ENCODE results near the gene SCUBE1.
A peak's percentile ranks its signal among the peaks of the same experiment; 100 is the strongest.

The SCUBE1 gene

DNA sequence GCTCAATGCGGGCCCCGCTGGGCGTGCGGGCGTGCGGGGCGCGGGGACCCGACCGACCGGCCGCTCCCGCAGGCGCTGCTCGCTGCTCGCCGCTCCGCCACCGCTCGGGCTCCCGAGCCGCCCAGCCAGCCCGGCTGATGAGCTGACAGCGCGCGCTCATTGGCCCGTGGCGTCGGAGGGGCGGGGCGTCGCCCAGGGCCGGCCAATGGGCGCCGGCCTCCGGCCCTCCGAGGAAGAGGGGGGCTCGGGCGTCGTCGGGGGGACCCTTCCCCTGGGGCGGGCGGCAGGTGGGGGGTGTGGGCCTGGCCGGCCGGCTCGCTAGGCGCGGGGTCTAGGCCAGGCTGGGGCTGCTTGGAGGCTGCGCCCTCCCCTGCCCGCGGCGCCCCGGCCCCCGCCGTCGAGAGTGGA lies at the start of gene SCUBE1:
Gene SCUBE1 (minus strand): TSS at position 111 of the 408 bp plus-strand sequence. CDS start 111 bp downstream, outside the sequence.
- ATAC-seq (peak; percentile 31), DNase-seq (peak; percentile 53)
- H3K4me1 Mint-ChIP-seq, result peaks cover 5% of the 10 kb centered on the region
- no peak within 1 kb of the TSS for H3K4me3 Mint-ChIP-seq
- H3K27me3 Mint-ChIP-seq, result peaks cover 65% of the 10 kb centered on the region
- H3K9me3 Mint-ChIP-seq, result no peaks in the 10 kb centered on the region
- H3K36me3 Mint-ChIP-seq (ENCODE audit: low read depth), result no peaks in the 10 kb centered on the region
- no peak within 1 kb of the TSS for H3K27ac Mint-ChIP-seq

DNA sequence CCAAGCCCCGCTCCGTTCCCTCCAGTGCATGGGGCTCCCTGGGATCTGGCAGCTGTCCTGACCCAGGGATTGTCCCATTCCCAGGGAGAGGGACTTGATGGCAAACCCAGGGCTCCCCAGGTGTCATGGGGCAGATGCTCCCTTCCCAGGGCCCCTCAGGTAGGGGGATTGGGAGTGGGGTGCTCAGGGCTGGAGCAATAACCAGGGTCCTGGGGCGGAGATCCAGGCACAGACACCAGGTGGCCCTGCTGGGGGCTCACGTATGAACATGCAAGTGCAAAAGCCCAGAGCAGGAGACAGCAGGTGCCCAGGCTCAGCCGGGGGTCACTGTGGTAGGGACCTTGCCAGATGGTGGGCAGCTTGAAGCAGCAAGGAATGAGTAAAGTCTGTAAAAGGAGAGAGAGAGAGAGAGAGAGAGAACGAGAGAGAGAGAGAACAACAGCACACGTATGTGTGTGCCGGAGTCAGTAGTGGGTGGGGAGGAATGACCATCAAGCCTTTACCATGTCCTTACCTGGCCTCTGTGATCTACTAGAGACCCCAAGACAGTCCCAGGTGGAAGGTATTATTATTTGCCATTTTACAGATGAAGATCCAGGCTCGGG lies 49.3 kb upstream of the SCUBE1 start:
- no peak overlapping the region for H3K27ac Mint-ChIP-seq
- peaks cover 5% of the 10 kb centered on the region for H3K27me3 Mint-ChIP-seq
- H3K4me3 Mint-ChIP-seq, result no peak overlapping the region
- no peaks in the 10 kb centered on the region for H3K4me1 Mint-ChIP-seq
- no peaks in the 10 kb centered on the region for H3K9me3 Mint-ChIP-seq
- no peak for ATAC-seq
- H3K36me3 Mint-ChIP-seq (ENCODE audit: low read depth), result no peaks in the 10 kb centered on the region
- no peak for DNase-seq

DNA sequence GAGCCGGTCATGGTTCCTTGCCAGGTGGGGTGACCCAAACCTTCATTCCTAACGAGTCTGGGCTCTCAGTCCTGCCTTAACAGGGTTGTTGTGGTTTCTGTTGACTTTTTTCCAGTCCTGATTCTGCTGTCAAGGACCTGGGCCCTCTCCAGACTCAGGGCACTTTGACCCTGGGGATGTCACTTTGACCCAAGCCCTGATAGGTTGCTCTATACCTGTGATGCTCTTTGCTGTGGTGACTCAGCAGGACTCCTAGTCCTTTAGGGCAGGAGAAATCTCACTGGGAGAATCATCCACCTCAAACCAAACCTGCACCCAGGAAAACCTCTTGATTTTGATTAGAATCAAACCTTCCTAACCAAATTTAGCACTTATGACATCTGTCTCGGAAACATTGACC lies 48.1 kb upstream of the SCUBE1 start:
- H3K27ac Mint-ChIP-seq, result no peak overlapping the region
- no peak for ATAC-seq
- DNase-seq, result no peak
- no peaks in the 10 kb centered on the region for H3K36me3 Mint-ChIP-seq (ENCODE audit: low read depth)
- H3K9me3 Mint-ChIP-seq, result no peaks in the 10 kb centered on the region
- H3K27me3 Mint-ChIP-seq, result peaks cover 14% of the 10 kb centered on the region
- H3K4me3 Mint-ChIP-seq, result no peak overlapping the region
- no peaks in the 10 kb centered on the region for H3K4me1 Mint-ChIP-seq

DNA sequence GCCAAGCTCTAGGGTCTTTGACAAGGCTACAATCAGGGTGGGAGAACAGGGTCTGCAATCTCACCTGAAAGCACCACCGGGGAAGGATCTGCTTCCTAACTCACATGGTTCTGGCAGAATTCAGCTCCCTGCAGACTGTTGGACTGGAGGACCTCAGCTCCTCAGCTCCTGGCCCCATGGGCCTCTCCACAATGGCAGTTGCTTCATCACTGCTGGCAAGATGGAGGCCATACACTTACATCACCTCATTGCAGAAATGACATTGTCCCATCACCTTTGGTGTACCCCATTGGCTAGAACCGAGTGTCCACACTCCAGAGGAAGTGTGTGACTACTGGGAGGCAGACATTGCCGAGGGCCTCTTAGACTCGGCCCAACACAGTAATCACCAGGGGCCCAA lies 47.7 kb upstream of the SCUBE1 start:
- Mint-ChIP-seq H3K4me1 (peaks cover under 1% of the 10 kb centered on the region), H3K36me3 (ENCODE audit: low read depth) (no peaks in the 10 kb centered on the region), H3K4me3 (no peak overlapping the region), H3K9me3 (no peaks in the 10 kb centered on the region), H3K27ac (no peak overlapping the region), H3K27me3 (peaks cover 18% of the 10 kb centered on the region)
- ATAC-seq, result no peak
- DNase-seq, result no peak

DNA sequence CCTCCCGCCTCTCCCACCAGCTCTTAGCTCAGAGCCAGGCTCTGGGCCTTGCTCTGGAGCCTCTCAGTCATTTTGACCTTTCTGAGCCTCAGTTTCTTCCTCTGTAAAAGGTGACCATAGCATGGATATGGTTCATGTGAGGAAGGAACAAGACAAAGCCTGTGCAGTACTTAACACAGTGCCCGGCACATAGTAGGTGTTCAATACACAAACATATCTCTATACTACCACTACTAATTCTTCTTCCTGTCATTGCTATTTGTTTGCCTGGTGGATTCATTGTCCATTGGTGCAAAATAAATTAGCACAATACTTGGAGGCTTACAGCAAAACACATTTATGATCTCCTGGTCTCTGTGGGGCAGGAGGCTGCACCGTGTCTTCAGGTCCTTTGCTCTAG lies 47.0 kb upstream of the SCUBE1 start:
- DNase-seq, result no peak
- Mint-ChIP-seq H3K27ac (no peak overlapping the region), H3K9me3 (no peaks in the 10 kb centered on the region), H3K36me3 (ENCODE audit: low read depth) (no peaks in the 10 kb centered on the region), H3K4me3 (no peak overlapping the region), H3K27me3 (peaks cover 22% of the 10 kb centered on the region), H3K4me1 (peaks cover 3% of the 10 kb centered on the region)
- no peak for ATAC-seq

DNA sequence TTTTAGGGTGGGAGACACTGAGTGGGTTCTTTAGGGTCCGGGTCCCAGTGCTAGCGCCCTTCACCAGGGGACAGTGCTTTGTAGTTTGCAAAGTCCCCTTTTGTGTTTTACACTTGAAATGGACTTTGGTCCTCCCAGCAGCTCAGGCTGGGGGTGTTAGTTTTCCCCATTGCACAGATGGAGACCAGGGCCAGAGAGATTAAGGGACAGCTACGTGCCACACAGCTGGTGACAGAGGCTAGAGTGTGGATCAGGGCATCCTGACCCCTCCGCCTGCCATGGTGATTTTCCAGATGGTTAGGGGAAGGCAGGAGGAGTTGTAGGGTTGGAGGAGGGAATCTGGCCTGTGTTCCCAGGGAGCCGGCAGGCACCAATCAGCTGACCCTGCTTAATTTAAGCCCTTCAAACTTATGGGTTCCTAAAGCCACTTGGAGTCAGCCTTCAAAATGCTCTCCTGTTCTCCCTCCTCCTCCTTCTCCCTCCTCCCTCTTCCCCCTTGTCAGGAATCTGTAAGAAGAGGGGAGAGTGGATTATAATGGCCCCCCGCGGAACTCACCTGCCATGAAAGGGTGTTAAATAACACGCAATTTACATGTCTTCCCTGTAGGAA lies 46.2 kb upstream of the SCUBE1 start:
- ATAC-seq (no peak), DNase-seq (no peak)
- Mint-ChIP-seq H3K27ac (no peak overlapping the region), H3K4me3 (no peak overlapping the region), H3K27me3 (peaks cover 26% of the 10 kb centered on the region), H3K36me3 (ENCODE audit: low read depth) (no peaks in the 10 kb centered on the region), H3K9me3 (no peaks in the 10 kb centered on the region), H3K4me1 (peaks cover 3% of the 10 kb centered on the region)

DNA sequence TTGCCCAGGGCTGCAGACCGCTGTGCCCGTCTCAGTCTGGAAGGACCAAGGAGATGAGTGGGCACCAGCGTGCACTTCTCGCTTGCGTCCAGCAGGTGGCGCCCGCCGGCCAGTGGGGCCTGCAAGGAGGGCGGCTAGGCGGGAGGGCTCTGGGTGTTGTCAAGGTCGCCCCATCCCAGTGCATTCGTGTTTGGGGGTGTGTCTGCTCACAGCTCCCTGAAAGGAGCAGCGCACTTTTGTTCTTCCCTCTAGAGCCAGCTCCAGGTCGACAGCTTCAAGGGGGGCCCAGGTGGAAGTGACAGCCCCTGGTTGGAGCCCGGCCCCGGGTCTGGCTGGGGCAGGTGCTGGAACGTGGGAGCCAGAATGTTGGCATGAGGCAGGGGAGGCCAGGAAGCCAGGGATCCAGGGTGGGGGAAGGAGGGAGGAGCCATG lies 45.3 kb upstream of the SCUBE1 start:
- peaks cover 3% of the 10 kb centered on the region for H3K4me1 Mint-ChIP-seq
- no peaks in the 10 kb centered on the region for H3K9me3 Mint-ChIP-seq
- DNase-seq, result peak; percentile 81
- no peaks in the 10 kb centered on the region for H3K36me3 Mint-ChIP-seq (ENCODE audit: low read depth)
- no peak overlapping the region for H3K27ac Mint-ChIP-seq
- peaks cover 26% of the 10 kb centered on the region for H3K27me3 Mint-ChIP-seq
- no peak overlapping the region for H3K4me3 Mint-ChIP-seq
- peak; percentile 69 for ATAC-seq

DNA sequence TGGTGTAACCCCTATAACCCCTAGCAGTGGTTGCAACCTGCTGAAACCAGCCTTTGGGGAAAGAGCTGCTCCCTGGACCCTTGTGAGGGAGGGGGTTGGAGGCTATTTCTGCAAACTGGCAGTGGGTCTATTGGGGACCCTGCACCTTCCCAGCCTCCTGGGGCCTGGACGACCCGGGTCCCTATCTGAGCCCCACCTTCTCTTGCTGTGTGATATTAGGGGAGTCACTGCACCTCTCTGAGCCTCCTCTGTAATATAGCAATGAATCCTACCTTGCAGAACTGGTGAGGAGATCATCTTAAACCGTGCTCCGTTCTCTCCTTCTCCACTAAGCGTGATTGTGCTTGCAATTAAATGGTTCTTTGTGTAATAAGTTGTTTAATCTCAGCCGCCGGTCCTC lies 44.6 kb upstream of the SCUBE1 start:
- H3K36me3 Mint-ChIP-seq (ENCODE audit: low read depth), result no peaks in the 10 kb centered on the region
- no peaks in the 10 kb centered on the region for H3K9me3 Mint-ChIP-seq
- no peak overlapping the region for H3K27ac Mint-ChIP-seq
- H3K4me3 Mint-ChIP-seq, result no peak overlapping the region
- DNase-seq (no peak), ATAC-seq (no peak)
- H3K27me3 Mint-ChIP-seq, result peaks cover 26% of the 10 kb centered on the region
- peaks cover 3% of the 10 kb centered on the region for H3K4me1 Mint-ChIP-seq

DNA sequence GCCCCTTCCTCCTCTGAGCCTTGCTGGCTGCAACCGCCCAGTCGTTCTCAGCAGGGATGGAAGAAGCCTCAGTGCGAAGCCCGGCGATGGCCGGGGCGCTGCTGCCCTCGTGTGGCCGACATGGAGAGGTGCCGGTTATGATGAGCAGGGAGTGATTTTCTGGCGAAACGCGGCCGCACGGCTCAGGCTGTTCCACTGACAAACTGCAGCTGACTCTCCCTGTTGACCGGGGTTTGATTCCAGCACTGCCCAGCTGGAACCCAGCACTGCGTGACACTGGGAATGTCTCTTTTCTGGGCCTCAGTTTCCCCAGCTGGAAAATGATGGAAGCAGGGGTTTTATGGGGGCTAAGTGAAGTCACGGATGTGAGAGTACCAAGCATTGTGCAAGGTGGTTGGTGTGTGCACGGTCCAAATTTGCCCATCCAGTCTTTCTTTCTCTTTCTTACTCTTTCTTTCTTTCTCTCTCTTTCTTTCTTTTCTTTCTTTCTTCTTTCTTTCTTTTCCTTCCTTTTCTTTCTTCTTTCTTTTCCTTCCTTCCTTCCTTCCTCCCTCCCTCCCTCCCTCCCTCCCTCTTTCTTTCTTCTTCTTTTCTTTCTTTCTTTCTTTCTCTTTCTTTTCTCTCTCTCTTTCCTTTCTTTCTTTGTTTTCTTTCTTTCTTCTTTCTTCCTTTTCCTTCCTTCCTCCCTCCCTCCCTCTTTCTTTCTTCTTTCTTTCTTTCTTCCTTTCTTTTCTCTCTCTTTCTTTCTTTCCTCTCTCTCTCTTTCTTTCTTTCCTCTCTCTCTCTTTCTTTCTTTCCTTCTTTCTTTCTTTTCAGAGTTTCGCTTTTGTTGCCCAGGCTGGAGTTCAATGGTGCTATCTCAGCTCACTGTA lies 42.8 kb upstream of the SCUBE1 start:
- no peak overlapping the region for H3K4me3 Mint-ChIP-seq
- ATAC-seq (peak; percentile 83), DNase-seq (peak; percentile 77)
- peaks cover 26% of the 10 kb centered on the region for H3K27me3 Mint-ChIP-seq
- no peak overlapping the region for H3K27ac Mint-ChIP-seq
- H3K9me3 Mint-ChIP-seq, result no peaks in the 10 kb centered on the region
- H3K4me1 Mint-ChIP-seq, result peaks cover 5% of the 10 kb centered on the region
- no peaks in the 10 kb centered on the region for H3K36me3 Mint-ChIP-seq (ENCODE audit: low read depth)

DNA sequence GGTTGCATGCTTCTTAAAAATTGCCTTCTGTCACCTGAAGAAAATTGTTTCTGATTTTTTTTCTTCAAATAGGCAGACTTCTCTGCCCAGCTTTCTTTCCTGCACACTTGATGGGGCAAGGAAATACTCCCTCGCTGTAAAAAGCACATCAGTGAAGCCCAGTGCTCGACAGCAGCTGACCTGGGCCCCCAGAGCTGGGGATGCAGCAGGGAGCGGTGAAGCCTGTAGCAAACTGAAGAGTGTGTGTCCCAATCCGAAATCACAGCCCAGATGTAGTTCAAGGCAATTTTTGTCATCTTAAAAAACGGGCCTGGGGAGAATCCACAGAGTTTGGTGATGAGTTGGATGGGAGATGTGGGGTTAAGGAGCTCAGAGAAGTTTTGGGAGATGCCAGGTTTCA lies 41.7 kb upstream of the SCUBE1 start:
- Mint-ChIP-seq H3K9me3 (no peaks in the 10 kb centered on the region), H3K4me1 (peaks cover 5% of the 10 kb centered on the region), H3K36me3 (ENCODE audit: low read depth) (no peaks in the 10 kb centered on the region), H3K27ac (no peak overlapping the region), H3K4me3 (no peak overlapping the region), H3K27me3 (peaks cover 30% of the 10 kb centered on the region)
- ATAC-seq, result no peak
- DNase-seq, result no peak

DNA sequence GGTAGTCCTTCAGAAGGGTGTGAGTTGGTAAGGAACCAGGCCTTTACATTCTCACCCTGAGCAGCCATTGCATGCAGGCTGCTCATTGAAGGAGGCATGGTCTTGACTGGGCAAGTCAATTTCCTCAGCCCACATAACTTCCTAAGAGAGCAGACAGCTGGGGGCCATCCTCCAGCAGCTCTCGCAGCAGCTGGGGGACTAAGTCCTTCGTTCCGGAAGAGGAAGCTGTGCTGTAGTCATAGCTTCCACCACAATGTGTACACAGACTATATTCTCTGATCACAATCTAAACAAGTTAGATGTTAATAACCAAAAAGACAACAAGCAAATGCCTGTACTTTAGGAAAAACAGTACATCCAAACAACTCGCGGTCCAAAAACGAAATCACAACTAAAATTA lies 38.5 kb upstream of the SCUBE1 start:
- Mint-ChIP-seq H3K4me1 (peaks cover 25% of the 10 kb centered on the region), H3K27me3 (peaks cover 45% of the 10 kb centered on the region), H3K4me3 (no peak overlapping the region), H3K36me3 (ENCODE audit: low read depth) (no peaks in the 10 kb centered on the region), H3K27ac (no peak overlapping the region), H3K9me3 (no peaks in the 10 kb centered on the region)
- DNase-seq, result no peak
- no peak for ATAC-seq

DNA sequence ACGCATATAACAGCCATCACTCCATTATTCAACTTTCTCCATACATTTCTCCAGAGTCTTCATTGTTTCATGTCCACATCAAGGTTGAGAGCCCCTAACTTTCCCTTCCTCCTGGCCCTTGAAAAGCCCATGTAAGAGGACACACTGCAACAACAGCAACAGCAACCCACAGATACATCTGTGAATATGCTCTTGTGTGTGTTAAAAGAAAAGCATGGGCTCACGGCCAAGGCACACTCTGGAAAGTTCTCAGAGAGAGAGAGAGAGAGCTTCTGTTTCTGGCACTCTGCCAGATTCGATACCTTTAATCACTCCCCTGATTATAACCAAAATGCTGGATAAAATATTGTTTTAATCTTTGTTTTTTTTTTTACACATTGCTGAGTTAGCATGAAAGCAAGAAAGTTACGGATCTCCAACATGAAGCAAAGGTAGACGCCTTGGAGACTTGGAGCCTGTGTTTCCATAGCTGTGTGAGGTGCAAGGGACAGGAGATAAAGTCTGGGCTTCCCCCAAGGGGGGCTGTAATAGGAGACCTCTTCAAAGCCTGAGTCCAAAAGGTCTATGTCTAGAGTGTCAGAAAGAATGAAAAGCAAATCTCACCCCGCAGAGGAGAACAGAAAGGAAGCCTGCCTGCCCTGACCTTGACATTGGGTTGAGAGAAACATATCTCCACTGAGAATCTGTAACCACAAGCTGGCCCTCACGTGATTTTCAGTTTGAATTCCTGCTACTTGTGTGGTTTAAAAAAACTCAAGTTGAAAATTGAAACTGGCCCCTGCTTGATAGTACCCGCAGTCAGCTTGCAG lies 34.9 kb upstream of the SCUBE1 start:
- Mint-ChIP-seq H3K27me3 (peaks cover 47% of the 10 kb centered on the region), H3K9me3 (no peaks in the 10 kb centered on the region), H3K4me1 (peaks cover 24% of the 10 kb centered on the region), H3K4me3 (no peak overlapping the region), H3K36me3 (ENCODE audit: low read depth) (peaks cover 2% of the 10 kb centered on the region), H3K27ac (no peak overlapping the region)
- ATAC-seq, result no peak
- no peak for DNase-seq

DNA sequence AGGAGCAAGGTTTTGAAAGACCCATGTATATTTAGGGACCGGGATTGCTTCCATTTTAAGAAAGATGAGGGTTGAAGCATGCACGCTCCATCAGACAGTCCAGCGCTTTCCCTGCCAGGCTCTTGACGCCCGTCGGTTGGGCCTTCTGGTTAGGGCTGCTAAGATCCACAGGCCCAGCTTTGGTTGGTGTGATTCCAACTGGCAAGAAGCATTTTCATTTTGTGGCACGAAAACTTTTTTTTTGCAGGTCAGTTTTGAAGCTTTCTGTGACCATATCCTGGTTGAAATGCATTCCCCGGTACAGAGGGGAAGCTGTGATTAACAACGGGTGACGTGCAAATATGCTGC lies 34.4 kb upstream of the SCUBE1 start:
- Mint-ChIP-seq H3K36me3 (ENCODE audit: low read depth) (peaks cover 2% of the 10 kb centered on the region), H3K4me1 (peaks cover 24% of the 10 kb centered on the region), H3K9me3 (no peaks in the 10 kb centered on the region), H3K27ac (no peak overlapping the region), H3K4me3 (no peak overlapping the region), H3K27me3 (peaks cover 48% of the 10 kb centered on the region)
- DNase-seq (no peak), ATAC-seq (no peak)

DNA sequence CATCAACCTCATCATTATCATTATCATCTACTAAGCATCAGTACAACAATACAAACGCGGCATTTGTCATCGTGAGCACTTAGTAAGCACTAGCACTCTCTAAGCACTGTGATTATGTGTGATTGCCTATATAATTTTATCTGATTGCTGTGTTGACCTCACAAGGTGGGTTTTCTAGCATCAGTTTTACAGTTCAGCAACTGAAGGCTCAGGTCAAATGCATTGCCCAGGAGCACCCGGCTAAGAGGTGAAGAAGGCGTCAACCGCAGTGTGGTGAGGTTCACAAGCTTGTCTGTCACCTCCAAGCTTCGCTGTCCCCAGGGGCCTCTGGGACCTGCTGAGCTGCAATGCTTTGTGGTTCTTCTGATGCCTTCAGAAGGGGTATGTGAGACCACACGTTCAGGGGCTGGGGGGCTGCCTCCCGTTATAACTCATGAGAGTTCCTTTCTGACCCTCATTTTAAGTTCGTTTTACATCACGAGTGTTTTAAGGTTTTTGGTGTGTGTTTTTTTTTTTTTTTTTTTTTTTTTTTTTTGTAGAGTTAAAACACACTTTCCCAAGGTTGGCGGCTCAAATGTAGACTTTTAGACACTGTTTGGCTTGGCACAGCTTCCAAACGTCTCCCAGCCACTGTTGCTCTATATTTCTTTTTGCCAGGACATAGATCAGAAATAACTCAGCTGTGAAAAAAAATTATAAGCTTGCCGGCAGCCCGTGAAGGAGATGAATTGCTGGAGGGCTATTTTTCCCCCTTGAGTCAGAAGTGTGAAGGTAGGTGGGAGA lies 33.8 kb upstream of the SCUBE1 start:
- Mint-ChIP-seq H3K27me3 (peaks cover 49% of the 10 kb centered on the region), H3K4me1 (peaks cover 24% of the 10 kb centered on the region), H3K36me3 (ENCODE audit: low read depth) (peaks cover 2% of the 10 kb centered on the region), H3K27ac (no peak overlapping the region), H3K4me3 (no peak overlapping the region), H3K9me3 (no peaks in the 10 kb centered on the region)
- peak; percentile 75 for ATAC-seq
- peak; percentile 37 for DNase-seq

All from activated naive CD8-positive, alpha-beta T cell treated with anti-CD3 and anti-CD28 coated beads, Interleukin-2, amount 50 U/mL, for 24 hours (primary cell).